Endothelial cell of umbilical vein (primary cell): ENCODE data around the gene HDAC11.

Source experiments
- CTCF ChIP-seq, 2 donors: IDR thresholded peaks; 1 replicate in 1 of 2; 2 replicates in 1 of 2; pipeline ENCODE4 v1.5.1; 2011; ENCODE audit warnings: low read length in 2 of 2, mild to moderate bottlenecking in 2 of 2, moderate library complexity in 2 of 2, control low read depth in 1 of 2, inconsistent platforms in 1 of 2, low read depth in 1 of 2; ENCODE audit not compliant: insufficient read depth in 1 of 2; ENCODE audit errors: extremely low read depth in 1 of 2
- EZH2 ChIP-seq: IDR thresholded peaks from 2 replicates; pipeline ENCODE4 v1.6.1; 2012; ENCODE audit warnings: borderline replicate concordance, low read depth, mild to moderate bottlenecking, moderate library complexity, low read length, inconsistent platforms; ENCODE audit not compliant: severe bottlenecking
- POLR2AphosphoS5 ChIP-seq: IDR thresholded peaks from 2 replicates; pipeline ENCODE4 v1.6.1; 2012; ENCODE audit warnings: low read depth, mild to moderate bottlenecking, control low read depth, low read length, moderate library complexity; ENCODE audit not compliant: insufficient read depth

GRCh38 chr3:13521309-13521708 lies 41.2 kb downstream of the HDAC11 start:
- no peak for TF ChIP-seq CTCF (IDR thresholded peaks at IDR 0.05; ENCODE audit: extremely low read depth in 1 of 2, insufficient read depth in 1 of 2, low read depth in 1 of 2, low read length in 2 of 2)
- TF ChIP-seq EZH2: no peak
- TF ChIP-seq POLR2AphosphoS5: no peak
